Measurements from ENCODE around the gene INTS2.

The INTS2 gene

GRCh38 chr17:61968757-61969156 lies 41.0 kb upstream of the INTS2 start:
- no peak for ATAC-seq

GRCh38 chr17:61967729-61968128 lies 39.9 kb upstream of the INTS2 start:
- no peak for ATAC-seq
- TF ChIP-seq OSR1 (CRISPR knock-in tag; IDR thresholded peaks at IDR 0.05) = no peak
- no peak for TF ChIP-seq ARNTL (CRISPR knock-in tag; IDR thresholded peaks at IDR 0.05; ENCODE audit: borderline replicate concordance, low read depth)
- TF ChIP-seq, protein P1, sequence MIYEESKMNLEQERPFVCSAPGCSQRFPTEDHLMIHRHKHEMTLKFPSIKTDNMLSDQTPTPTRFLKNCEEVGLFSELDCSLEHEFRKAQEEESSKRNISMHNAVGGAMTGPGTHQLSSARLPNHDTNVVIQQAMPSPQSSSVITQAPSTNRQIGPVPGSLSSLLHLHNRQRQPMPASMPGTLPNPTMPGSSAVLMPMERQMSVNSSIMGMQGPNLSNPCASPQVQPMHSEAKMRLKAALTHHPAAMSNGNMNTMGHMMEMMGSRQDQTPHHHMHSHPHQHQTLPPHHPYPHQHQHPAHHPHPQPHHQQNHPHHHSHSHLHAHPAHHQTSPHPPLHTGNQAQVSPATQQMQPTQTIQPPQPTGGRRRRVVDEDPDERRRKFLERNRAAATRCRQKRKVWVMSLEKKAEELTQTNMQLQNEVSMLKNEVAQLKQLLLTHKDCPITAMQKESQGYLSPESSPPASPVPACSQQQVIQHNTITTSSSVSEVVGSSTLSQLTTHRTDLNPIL (CRISPR knock-in tag; IDR thresholded peaks at IDR 0.05; ENCODE audit: low read depth) = no peak
- TF ChIP-seq ZNF565 (CRISPR knock-in tag; conservative IDR thresholded peaks at IDR 0.05; ENCODE audit: low read depth) = no peak
- no peak for TF ChIP-seq ZFP3 (CRISPR knock-in tag; IDR thresholded peaks at IDR 0.05)

More at GRCh38 chr17:61968757-61969156, 41.0 kb upstream of the INTS2 start:
- TF ChIP-seq PPARA (CRISPR knock-in tag; IDR thresholded peaks at IDR 0.05; ENCODE audit: borderline replicate concordance) (no peak), GLIS3 (CRISPR knock-in tag; IDR thresholded peaks at IDR 0.05) (no peak), PATZ1 (CRISPR knock-in tag; IDR thresholded peaks at IDR 0.05; ENCODE audit: borderline replicate concordance) (no peak), ZNF565 (CRISPR knock-in tag; conservative IDR thresholded peaks at IDR 0.05; ENCODE audit: low read depth) (no peak), SNAI2 (CRISPR knock-in tag; IDR thresholded peaks at IDR 0.05) (no peak), ZC3H10 (CRISPR knock-in tag; IDR thresholded peaks at IDR 0.05) (no peak), OSR1 (CRISPR knock-in tag; IDR thresholded peaks at IDR 0.05) (no peak), ISL1 (CRISPR knock-in tag; IDR thresholded peaks at IDR 0.05) (no peak), ZFP30 (CRISPR knock-in tag; IDR thresholded peaks at IDR 0.05) (no peak), ZNF70 (CRISPR knock-in tag; IDR thresholded peaks at IDR 0.05) (no peak), BACH2 (CRISPR knock-in tag; IDR thresholded peaks at IDR 0.05; ENCODE audit: borderline replicate concordance) (no peak), ZNF8 (CRISPR knock-in tag; IDR thresholded peaks at IDR 0.05) (no peak), CSDC2 (CRISPR knock-in tag; IDR thresholded peaks at IDR 0.05) (no peak), ESRRG (CRISPR knock-in tag; IDR thresholded peaks at IDR 0.05) (no peak), TOX (CRISPR knock-in tag; IDR thresholded peaks at IDR 0.05; ENCODE audit: borderline replicate concordance) (no peak)
- TF ChIP-seq, protein P1 (CRISPR knock-in tag; IDR thresholded peaks at IDR 0.05; ENCODE audit: low read depth) = no peak
- TF ChIP-seq, protein P2, sequence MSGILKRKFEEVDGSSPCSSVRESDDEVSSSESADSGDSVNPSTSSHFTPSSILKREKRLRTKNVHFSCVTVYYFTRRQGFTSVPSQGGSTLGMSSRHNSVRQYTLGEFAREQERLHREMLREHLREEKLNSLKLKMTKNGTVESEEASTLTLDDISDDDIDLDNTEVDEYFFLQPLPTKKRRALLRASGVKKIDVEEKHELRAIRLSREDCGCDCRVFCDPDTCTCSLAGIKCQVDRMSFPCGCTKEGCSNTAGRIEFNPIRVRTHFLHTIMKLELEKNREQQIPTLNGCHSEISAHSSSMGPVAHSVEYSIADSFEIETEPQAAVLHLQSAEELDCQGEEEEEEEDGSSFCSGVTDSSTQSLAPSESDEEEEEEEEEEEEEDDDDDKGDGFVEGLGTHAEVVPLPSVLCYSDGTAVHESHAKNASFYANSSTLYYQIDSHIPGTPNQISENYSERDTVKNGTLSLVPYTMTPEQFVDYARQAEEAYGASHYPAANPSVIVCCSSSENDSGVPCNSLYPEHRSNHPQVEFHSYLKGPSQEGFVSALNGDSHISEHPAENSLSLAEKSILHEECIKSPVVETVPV (CRISPR knock-in tag; IDR thresholded peaks at IDR 0.05) = no peak

DNA sequence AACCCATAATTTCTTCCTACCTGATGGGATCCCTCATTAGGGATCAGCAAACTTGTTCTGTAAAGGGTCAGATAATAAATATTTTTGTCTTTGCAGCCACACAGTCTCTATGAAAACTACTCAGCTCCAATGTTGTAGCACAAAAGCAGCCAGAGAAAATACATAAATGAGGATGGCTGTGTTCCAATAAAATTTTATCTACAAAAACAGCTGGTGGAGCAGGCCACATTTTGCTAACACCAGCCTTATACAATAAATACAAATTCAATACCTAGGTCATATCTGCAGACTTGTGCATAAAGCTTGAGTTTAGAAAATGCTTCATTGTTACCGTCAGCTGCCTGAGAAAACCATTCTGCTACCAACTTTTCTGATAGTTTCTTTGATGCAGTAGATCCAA lies 38.4 kb upstream of the INTS2 start:
- no peak for ATAC-seq
- TF ChIP-seq TCF4 (CRISPR knock-in tag; IDR thresholded peaks at IDR 0.05; ENCODE audit: borderline replicate concordance) = peak; percentile 27; the same call in 1 of the 2 replicates
- no peak for TF ChIP-seq ISL1 (CRISPR knock-in tag; IDR thresholded peaks at IDR 0.05)
- no peak for TF ChIP-seq GLIS3 (CRISPR knock-in tag; IDR thresholded peaks at IDR 0.05)

DNA sequence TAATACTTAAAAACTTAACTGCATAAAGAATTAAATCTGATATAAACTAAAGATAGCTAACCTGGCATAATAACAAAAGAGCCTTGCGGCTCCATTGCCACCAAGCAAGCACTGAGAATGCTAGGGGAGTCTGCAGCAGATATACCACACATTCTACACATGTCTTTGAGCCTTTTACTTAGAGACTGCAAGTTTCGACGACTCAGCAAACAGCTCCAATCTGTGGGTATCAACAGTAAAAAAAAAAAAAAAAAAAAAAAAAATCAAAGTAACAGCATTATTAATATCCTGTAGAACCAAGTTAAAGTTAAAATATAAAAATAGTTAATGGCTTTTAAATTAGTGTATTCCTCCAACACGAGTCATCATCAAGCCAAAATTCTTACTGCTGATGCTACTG lies 27.8 kb upstream of the INTS2 start:
- no peak for TF ChIP-seq ESRRG (CRISPR knock-in tag; IDR thresholded peaks at IDR 0.05)
- TF ChIP-seq TOX (CRISPR knock-in tag; IDR thresholded peaks at IDR 0.05; ENCODE audit: borderline replicate concordance) = no peak
- TF ChIP-seq ZC3H10 (CRISPR knock-in tag; IDR thresholded peaks at IDR 0.05) = no peak

GRCh38 chr17:61947367-61948078 lies 19.7 kb upstream of the INTS2 start:
- ATAC-seq = no peak
- TF ChIP-seq TSHZ2 (CRISPR knock-in tag; IDR thresholded peaks at IDR 0.05) (no peak), SNAI2 (CRISPR knock-in tag; IDR thresholded peaks at IDR 0.05) (no peak), ESRRG (CRISPR knock-in tag; IDR thresholded peaks at IDR 0.05) (no peak), TCF4 (CRISPR knock-in tag; IDR thresholded peaks at IDR 0.05; ENCODE audit: borderline replicate concordance) (no peak), ISL1 (CRISPR knock-in tag; IDR thresholded peaks at IDR 0.05) (no peak), PPARA (CRISPR knock-in tag; IDR thresholded peaks at IDR 0.05; ENCODE audit: borderline replicate concordance) (no peak), CSDC2 (CRISPR knock-in tag; IDR thresholded peaks at IDR 0.05) (no peak), ARNTL (CRISPR knock-in tag; IDR thresholded peaks at IDR 0.05; ENCODE audit: borderline replicate concordance, low read depth) (no peak), ZC3H10 (CRISPR knock-in tag; IDR thresholded peaks at IDR 0.05) (no peak)
- TF ChIP-seq, protein P2 (CRISPR knock-in tag; IDR thresholded peaks at IDR 0.05) = no peak

More for the DNA sequence above, 27.8 kb upstream of the INTS2 start:
- no peak for ATAC-seq
